Activated T-helper 9 cell treated with anti-CD3 and anti-CD28 coated beads, Interleukin-2, amount 50 U/mL, for 16 hours (primary cell): ENCODE results near the gene GLB1L2.
A peak's percentile ranks its signal among the peaks of the same experiment; 100 is the strongest.

ENCODE experiments used
- DNase-seq: peaks from one replicate; pipeline ENCODE4 v3.0.0-alpha.2; 2020; ENCODE audit warnings: low read depth

Gene GLB1L2

GRCh38 chr11:134347441-134347840, 15.7 kb downstream of the GLB1L2 start:
- no peak for DNase-seq

- DNase-seq, result no peak
Measured at GRCh38 chr11:134349109-134349801, 17.5 kb downstream of the GLB1L2 start.

- no peak for DNase-seq
Measured at GRCh38 chr11:134349802-134350355, 18.1 kb downstream of the GLB1L2 start.

- no peak for DNase-seq
Measured at GRCh38 chr11:134350381-134350780, 18.6 kb downstream of the GLB1L2 start.

- no peak for DNase-seq
Measured at GRCh38 chr11:134352111-134352510, 20.3 kb downstream of the GLB1L2 start.

- no peak for DNase-seq
Measured at GRCh38 chr11:134355136-134355535, 23.3 kb downstream of the GLB1L2 start.

- no peak for DNase-seq
Measured at GRCh38 chr11:134355656-134356055, 23.9 kb downstream of the GLB1L2 start.

- no peak for DNase-seq
Measured at GRCh38 chr11:134356656-134357544, 25.1 kb downstream of the GLB1L2 start.

GRCh38 chr11:134357545-134357839, 25.7 kb downstream of the GLB1L2 start:
- no peak for DNase-seq

GRCh38 chr11:134358165-134358855, 26.5 kb downstream of the GLB1L2 start:
- no peak for DNase-seq

- no peak for DNase-seq
Measured at GRCh38 chr11:134358856-134359490, 27.2 kb downstream of the GLB1L2 start.

- DNase-seq, result no peak
Measured at GRCh38 chr11:134359646-134360045, 27.9 kb downstream of the GLB1L2 start.

GRCh38 chr11:134360050-134360835, 28.5 kb downstream of the GLB1L2 start:
- DNase-seq, result peak; percentile 52

GRCh38 chr11:134361661-134362060, 29.9 kb downstream of the GLB1L2 start:
- no peak for DNase-seq

GRCh38 chr11:134362192-134362901, 30.6 kb downstream of the GLB1L2 start:
- no peak for DNase-seq

GRCh38 chr11:134363161-134363560, 31.4 kb downstream of the GLB1L2 start:
- no peak for DNase-seq

GRCh38 chr11:134363592-134363991, 31.8 kb downstream of the GLB1L2 start:
- DNase-seq, result no peak

GRCh38 chr11:134364261-134364660, 32.5 kb downstream of the GLB1L2 start:
- DNase-seq, result no peak

GRCh38 chr11:134365011-134365925, 33.5 kb downstream of the GLB1L2 start:
- no peak for DNase-seq

- no peak for DNase-seq
Measured at GRCh38 chr11:134366254-134366653, 34.5 kb downstream of the GLB1L2 start.
